ENCODE measurements around the gene LMO4. TPM values are rescaled to one million over a fixed set of nuclear protein-coding genes. Genes with fewer than 3 reads are reported as not detected.
A peak's percentile ranks its signal among the peaks of the same experiment; 100 is the strongest.

The LMO4 gene
- total and polyA plus RNA-seq, 5 donors = 46.0 to 62.7 (median 47.3) TPM

- H3K4me3 ChIP-seq (ENCODE audit: low read length) = no peak overlapping the region
- ATAC-seq (no peak), DNase-seq (no peak)
- no peaks in the 10 kb centered on the region for H3K4me1 ChIP-seq (ENCODE audit: control insufficient read depth, insufficient read depth, low read length)
- no peak overlapping the region for H3K27ac ChIP-seq (ENCODE audit: low read length)
- WGBS = 60% methylated on average over 1 of the region's 1 CpG
- intact Hi-C loops (cut with DNase I) = loop anchor here in 3 of 4 donors (10.0 kb wide), 3 partner anchors 655 to 1005 kb away; no protein-coding TSS in a partner anchor
- no peaks in the 10 kb centered on the region for H3K27me3 ChIP-seq (ENCODE audit: control insufficient read depth, insufficient read depth)
- no peaks in the 10 kb centered on the region for H3K9me3 ChIP-seq (ENCODE audit: control insufficient read depth, low read length)
Observed at GRCh38 chr1:87299661-87300060, 29.0 kb upstream of the LMO4 start.

- Histone ChIP-seq H3K27me3 (ENCODE audit: control insufficient read depth, insufficient read depth) (no peaks in the 10 kb centered on the region), H3K4me3 (ENCODE audit: low read length) (no peak overlapping the region), H3K9me3 (ENCODE audit: control insufficient read depth, low read length) (no peaks in the 10 kb centered on the region), H3K4me1 (ENCODE audit: control insufficient read depth, insufficient read depth, low read length) (no peaks in the 10 kb centered on the region), H3K27ac (ENCODE audit: low read length) (no peak overlapping the region)
- WGBS = 92% methylated on average over 8 of the region's 8 CpGs
- intact Hi-C loops (cut with DNase I) = no loop called here
- DNase-seq (no peak), ATAC-seq (no peak)
Observed at GRCh38 chr1:87300628-87301027, 28.1 kb upstream of the LMO4 start.

DNA sequence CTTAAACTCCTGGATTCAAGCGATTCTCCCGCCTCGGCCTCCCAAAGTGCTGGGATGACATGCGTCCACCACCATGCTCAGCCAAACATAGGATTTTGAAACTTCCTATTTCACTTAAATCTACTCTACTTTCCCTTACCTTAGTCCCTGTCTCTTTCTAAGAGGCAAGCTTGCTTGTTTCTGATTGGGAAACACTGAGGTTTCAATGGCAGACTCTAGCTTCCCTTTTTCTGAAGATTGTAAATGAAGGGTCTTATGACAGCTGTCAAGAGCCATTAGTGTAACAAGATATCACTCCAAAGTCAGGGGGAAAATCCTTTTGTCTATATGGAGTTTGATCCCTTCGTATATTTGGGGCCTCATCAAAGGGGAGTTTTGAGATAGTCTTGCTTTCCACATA lies 23.5 kb upstream of the LMO4 start:
- DNase-seq = no peak
- intact Hi-C loops (cut with DNase I) = no loop called here
- WGBS = 78% methylated on average over 5 of the region's 5 CpGs

GRCh38 chr1:87305762-87306161 lies 22.9 kb upstream of the LMO4 start:
- H3K27ac ChIP-seq (ENCODE audit: low read length) = no peak overlapping the region
- intact Hi-C loops (cut with DNase I) = no loop called here
- ATAC-seq = no peak
- no peaks in the 10 kb centered on the region for H3K4me1 ChIP-seq (ENCODE audit: control insufficient read depth, insufficient read depth, low read length)
- H3K4me3 ChIP-seq (ENCODE audit: low read length) = no peak overlapping the region
- DNase-seq = no peak
- no peaks in the 10 kb centered on the region for H3K27me3 ChIP-seq (ENCODE audit: control insufficient read depth, insufficient read depth)
- WGBS = 57% methylated on average over 7 of the region's 7 CpGs
- no peaks in the 10 kb centered on the region for H3K9me3 ChIP-seq (ENCODE audit: control insufficient read depth, low read length)

More for the DNA sequence above, 23.5 kb upstream of the LMO4 start:
- Histone ChIP-seq H3K27ac (ENCODE audit: low read length) (no peak overlapping the region), H3K27me3 (ENCODE audit: control insufficient read depth, insufficient read depth) (no peaks in the 10 kb centered on the region), H3K4me3 (ENCODE audit: low read length) (no peak overlapping the region), H3K9me3 (ENCODE audit: control insufficient read depth, low read length) (no peaks in the 10 kb centered on the region), H3K4me1 (ENCODE audit: control insufficient read depth, insufficient read depth, low read length) (no peaks in the 10 kb centered on the region)
- no peak for ATAC-seq

DNA sequence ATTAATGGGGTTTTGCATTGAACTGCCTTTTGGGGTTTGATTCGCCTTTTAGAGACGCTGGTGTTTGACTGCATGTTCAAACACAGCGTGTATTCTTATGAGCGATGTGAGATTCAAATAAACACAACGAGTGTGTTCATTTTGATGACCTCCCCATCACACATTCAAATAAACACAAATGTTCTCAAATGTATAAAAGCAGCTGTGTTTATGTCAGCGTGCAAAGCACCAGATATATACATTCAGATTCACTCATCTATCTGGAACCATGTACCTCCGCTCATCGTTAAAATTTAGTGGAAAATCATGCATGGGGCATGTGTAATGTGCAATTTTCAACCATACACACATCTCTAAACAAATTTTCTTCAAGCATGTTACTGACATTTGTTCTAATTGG lies 21.4 kb upstream of the LMO4 start:
- intact Hi-C loops (cut with DNase I) = no loop called here
- Histone ChIP-seq H3K27ac (ENCODE audit: low read length) (no peak overlapping the region), H3K27me3 (ENCODE audit: control insufficient read depth, insufficient read depth) (no peaks in the 10 kb centered on the region), H3K4me1 (ENCODE audit: control insufficient read depth, insufficient read depth, low read length) (no peaks in the 10 kb centered on the region), H3K9me3 (ENCODE audit: control insufficient read depth, low read length) (no peaks in the 10 kb centered on the region), H3K4me3 (ENCODE audit: low read length) (no peak overlapping the region)
- DNase-seq = no peak
- 90% methylated on average over 8 of the region's 8 CpGs for WGBS
- no peak for ATAC-seq

DNA sequence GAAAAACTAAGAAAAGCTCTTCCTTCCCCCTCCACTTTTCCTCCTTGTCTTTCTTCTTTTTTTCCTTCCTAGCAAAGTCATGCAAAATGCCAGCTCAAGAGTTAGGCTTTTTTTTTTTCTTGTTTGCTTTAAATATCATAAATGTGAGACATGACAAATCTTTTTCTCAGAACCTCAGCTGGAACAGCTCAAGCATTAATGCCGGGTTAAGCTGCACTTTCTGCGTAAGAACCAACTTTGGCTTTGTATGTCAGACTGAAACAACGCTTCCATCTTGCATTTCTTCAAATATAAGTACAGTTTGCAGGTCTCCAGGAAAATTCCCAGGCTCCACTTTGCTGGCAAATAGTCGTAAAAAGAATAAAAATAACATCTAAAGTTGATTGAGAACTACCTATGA lies 20.7 kb upstream of the LMO4 start:
- DNase-seq = no peak
- WGBS = 85% methylated on average over 4 of the region's 4 CpGs
- Histone ChIP-seq H3K27ac (ENCODE audit: low read length) (no peak overlapping the region), H3K9me3 (ENCODE audit: control insufficient read depth, low read length) (no peaks in the 10 kb centered on the region), H3K27me3 (ENCODE audit: control insufficient read depth, insufficient read depth) (no peaks in the 10 kb centered on the region), H3K4me3 (ENCODE audit: low read length) (no peak overlapping the region), H3K4me1 (ENCODE audit: control insufficient read depth, insufficient read depth, low read length) (no peaks in the 10 kb centered on the region)
- no peak for ATAC-seq
- intact Hi-C loops (cut with DNase I) = no loop called here

DNA sequence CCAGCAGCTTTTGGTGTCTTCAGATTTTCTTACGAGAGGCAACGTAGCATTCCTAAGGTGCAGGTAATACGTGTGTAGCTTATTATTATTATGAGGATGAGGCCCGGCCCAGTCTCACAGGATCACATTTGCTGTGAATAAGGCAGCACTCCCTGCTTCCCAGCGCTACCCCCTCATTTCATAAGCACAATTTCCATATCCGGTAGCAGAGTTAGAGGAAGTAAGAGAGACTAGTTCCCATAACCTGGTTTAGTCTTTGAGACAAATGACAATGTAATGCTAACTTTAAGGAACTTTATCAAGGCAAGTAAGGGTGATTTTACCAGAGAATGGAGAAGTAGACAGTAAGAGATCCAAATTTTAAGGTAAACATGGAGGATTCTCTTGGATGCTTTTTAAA lies 14.6 kb upstream of the LMO4 start:
- DNase-seq = no peak
- WGBS = 86% methylated on average over 6 of the region's 6 CpGs
- no peaks in the 10 kb centered on the region for H3K4me1 ChIP-seq (ENCODE audit: control insufficient read depth, insufficient read depth, low read length)
- H3K4me3 ChIP-seq (ENCODE audit: low read length) = no peak overlapping the region
- H3K9me3 ChIP-seq (ENCODE audit: control insufficient read depth, low read length) = no peaks in the 10 kb centered on the region
- H3K27me3 ChIP-seq (ENCODE audit: control insufficient read depth, insufficient read depth) = no peaks in the 10 kb centered on the region
- H3K27ac ChIP-seq (ENCODE audit: low read length) = no peak overlapping the region
- intact Hi-C loops (cut with DNase I) = no loop called here
- ATAC-seq = no peak

DNA sequence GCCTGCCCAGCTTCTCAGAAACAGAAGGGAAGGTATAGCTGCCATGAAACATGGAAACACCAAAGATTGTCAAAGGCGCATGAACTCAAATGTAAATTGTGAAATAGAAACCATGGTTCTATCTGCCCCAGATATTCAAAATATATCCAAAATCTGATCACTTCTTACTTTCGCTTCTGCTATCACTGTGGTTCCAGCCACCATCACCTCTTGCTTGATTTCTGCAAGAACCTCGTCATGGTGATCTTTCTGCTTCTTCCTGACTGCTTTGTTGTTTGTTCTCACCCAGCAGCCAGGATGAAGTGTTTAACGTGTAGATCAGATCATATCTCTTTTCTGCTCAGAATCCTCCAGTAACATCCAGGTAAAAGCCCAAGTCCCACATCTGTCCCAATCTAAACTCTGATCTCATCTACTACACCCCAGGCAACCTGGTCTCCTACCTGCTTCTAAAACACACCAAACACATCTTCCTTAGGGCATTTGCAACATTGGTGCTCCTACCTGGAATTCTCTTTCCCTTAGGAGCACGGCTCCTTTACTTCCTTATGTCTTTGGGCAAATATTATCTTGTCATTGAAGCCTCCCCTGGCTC lies 10.5 kb upstream of the LMO4 start:
- Histone ChIP-seq H3K27ac (ENCODE audit: low read length) (no peak overlapping the region), H3K4me1 (ENCODE audit: control insufficient read depth, insufficient read depth, low read length) (no peaks in the 10 kb centered on the region), H3K9me3 (ENCODE audit: control insufficient read depth, low read length) (no peaks in the 10 kb centered on the region), H3K27me3 (ENCODE audit: control insufficient read depth, insufficient read depth) (no peaks in the 10 kb centered on the region), H3K4me3 (ENCODE audit: low read length) (no peak overlapping the region)
- WGBS = 77% methylated on average over 5 of the region's 5 CpGs
- no peak for ATAC-seq
- no peak for DNase-seq
- intact Hi-C loops (cut with DNase I) = no loop called here

DNA sequence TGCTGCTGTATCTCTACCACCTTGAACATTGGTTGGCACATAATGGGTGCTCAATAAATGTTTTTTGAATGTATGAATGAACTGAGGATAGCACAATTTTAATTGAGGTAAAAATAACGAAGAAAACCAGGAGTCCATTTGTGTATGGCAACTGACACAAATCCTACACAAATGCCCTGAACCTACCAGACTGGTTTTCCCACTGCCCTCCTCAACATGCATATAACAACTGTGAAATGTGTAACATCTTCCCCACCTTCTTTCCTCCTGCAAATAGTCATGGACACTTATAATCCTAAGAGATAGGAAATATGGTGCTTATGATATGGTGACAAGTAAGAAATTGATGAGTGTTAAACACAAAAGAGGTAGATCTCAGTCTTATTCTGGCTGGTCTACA lies 9.9 kb upstream of the LMO4 start:
- H3K27ac ChIP-seq (ENCODE audit: low read length) = no peak overlapping the region
- no peak overlapping the region for H3K4me3 ChIP-seq (ENCODE audit: low read length)
- no peaks in the 10 kb centered on the region for H3K27me3 ChIP-seq (ENCODE audit: control insufficient read depth, insufficient read depth)
- WGBS = 86% methylated on average over 1 of the region's 1 CpG
- H3K4me1 ChIP-seq (ENCODE audit: control insufficient read depth, insufficient read depth, low read length) = no peaks in the 10 kb centered on the region
- DNase-seq = no peak
- no peaks in the 10 kb centered on the region for H3K9me3 ChIP-seq (ENCODE audit: control insufficient read depth, low read length)
- intact Hi-C loops (cut with DNase I) = no loop called here
- no peak for ATAC-seq

DNA sequence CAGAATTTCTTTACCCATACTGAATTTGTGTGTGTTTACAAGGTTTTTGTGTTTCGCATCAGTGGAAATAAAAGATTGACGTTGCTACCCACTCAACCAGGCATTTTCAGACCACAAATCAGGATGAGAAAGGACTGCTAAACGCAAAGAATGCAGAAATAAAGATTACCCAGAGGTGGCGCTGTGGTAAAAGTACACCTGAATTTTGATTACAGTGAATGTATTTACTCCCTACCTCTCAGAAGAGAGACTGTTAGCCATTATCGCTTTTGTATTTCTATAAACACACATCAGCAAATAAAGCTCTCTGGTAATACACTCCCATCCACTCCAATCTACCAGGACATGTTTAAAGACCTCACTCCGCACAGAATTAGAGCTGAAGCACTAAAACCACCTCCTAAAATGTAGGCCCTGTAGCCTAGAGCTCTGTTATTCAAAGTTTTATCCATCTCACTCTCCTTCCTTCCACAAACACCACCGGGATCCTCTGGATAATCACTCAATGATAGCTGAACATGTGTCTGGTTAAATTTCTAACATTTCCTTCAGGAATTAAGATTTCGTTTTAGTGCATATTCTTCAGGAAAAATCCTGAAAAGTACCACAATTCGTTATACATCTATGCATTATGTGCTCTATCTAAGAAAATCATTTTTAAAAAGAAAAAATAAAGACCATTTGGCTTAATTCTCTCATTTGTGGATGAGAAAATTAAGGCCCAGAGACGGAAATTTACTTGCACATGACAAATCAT lies 2.5 kb upstream of the LMO4 start:
- ATAC-seq = no peak
- WGBS = 43% methylated on average over 10 of the region's 10 CpGs

DNA sequence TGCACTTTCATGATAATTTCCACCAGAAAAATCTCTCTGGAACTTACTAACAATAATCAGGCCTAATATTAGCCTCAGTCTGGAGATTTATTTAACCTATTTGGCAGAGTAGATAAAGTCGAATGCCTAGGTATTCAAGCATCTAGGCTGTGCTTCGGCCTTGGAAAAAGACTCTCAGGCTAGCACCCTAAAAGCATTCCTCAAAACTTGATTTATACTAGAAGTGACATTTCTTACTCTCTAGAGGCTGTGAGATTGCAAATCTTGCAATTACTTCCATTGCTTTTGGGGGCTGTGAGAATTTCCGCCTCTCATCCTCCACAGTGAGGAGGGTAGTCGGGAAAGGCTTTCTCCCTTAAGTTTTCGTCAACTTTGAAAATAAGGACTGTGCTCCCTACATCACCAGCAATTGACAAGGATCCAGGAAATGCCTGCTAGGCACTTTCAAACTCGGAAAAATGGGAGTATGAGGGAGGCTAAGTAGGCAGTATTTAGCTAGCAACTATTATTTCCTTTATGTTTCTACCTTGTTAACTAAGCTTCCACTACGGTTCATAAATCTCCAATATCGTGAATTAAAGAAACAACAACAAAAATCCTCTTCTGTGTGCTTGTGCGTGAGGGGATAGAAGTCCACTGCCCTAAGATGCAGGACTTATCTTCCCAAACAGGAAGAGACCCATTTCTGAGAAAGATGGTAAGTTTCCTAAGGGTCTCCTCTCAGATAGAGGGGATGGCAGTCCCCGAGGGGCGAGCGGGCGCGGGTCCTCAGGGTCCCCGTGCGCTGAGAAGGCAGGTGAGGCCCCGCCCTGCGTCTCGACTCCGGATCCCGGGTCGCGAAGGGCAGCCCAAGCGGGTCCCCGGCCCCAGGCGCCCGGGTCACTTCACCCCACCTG lies 1.1 kb upstream of the LMO4 start:
- no peak for DNase-seq
- Histone ChIP-seq H3K9me3 (ENCODE audit: control insufficient read depth, low read length) (no peaks in the 10 kb centered on the region), H3K27me3 (ENCODE audit: control insufficient read depth, insufficient read depth) (no peaks in the 10 kb centered on the region), H3K4me1 (ENCODE audit: control insufficient read depth, insufficient read depth, low read length) (no peaks in the 10 kb centered on the region), H3K4me3 (ENCODE audit: low read length) (peak overlapping the region; percentile 87), H3K27ac (ENCODE audit: low read length) (peak overlapping the region; percentile 95)
- 13% methylated on average over 27 of the region's 27 CpGs for WGBS
- intact Hi-C loops (cut with DNase I) = loop anchor here (5.0 to 10.0 kb wide), 3 partner anchors 625 to 737 kb away; no protein-coding TSS in a partner anchor
- ATAC-seq = no peak

More for the DNA sequence above, 2.5 kb upstream of the LMO4 start:
- H3K27me3 ChIP-seq (ENCODE audit: control insufficient read depth, insufficient read depth) = no peaks in the 10 kb centered on the region
- DNase-seq = no peak
- intact Hi-C loops (cut with DNase I) = loop anchor here (5.0 to 10.0 kb wide), 3 partner anchors 626 to 739 kb away; no protein-coding TSS in a partner anchor
- no peak overlapping the region for H3K27ac ChIP-seq (ENCODE audit: low read length)
- H3K4me1 ChIP-seq (ENCODE audit: control insufficient read depth, insufficient read depth, low read length) = no peaks in the 10 kb centered on the region
- H3K9me3 ChIP-seq (ENCODE audit: control insufficient read depth, low read length) = no peaks in the 10 kb centered on the region
- H3K4me3 ChIP-seq (ENCODE audit: low read length) = no peak overlapping the region
